Fibroblast of lung (primary cell): Measurements from ENCODE around the gene PATJ. TPM values are rescaled to one million over a fixed set of nuclear protein-coding genes. Genes with fewer than 3 reads are reported as not detected.

Source experiments
- DNase-seq, 2 donors: peaks; one replicate each; pipeline versions ENCODE4 v3.0.0 to v3.0.0-alpha.2; 2010; ENCODE audit warnings: low read depth in 2 of 2
- H2AFZ ChIP-seq: 2 replicates; pipeline ENCODE4 v1.5.1; 2012; ENCODE audit warnings: low read length, control low read depth, inconsistent platforms
- H3K27ac ChIP-seq: 2 replicates; pipeline ENCODE4 v1.5.1; 2011; ENCODE audit warnings: low read length, control low read depth; ENCODE audit not compliant: insufficient read depth
- H3K27me3 ChIP-seq: 2 replicates; pipeline ENCODE4 v1.5.1; 2011; ENCODE audit warnings: mild to moderate bottlenecking, low read length; ENCODE audit not compliant: control insufficient read depth, insufficient read depth
- H3K36me3 ChIP-seq: 2 replicates; pipeline ENCODE4 v1.5.1; 2011; ENCODE audit warnings: low read length; ENCODE audit not compliant: control insufficient read depth, insufficient read depth
- H3K4me1 ChIP-seq: 2 replicates; pipeline ENCODE4 v1.5.1; 2011; ENCODE audit warnings: low read length; ENCODE audit not compliant: control insufficient read depth, insufficient read depth; ENCODE audit errors: extremely low read depth
- H3K4me2 ChIP-seq: 2 replicates; pipeline ENCODE4 v1.5.1; 2011; ENCODE audit warnings: low read length, control low read depth; ENCODE audit not compliant: insufficient read depth; ENCODE audit errors: extremely low read depth
- H3K4me3 ChIP-seq, 4 experiments: fragments of 200-600 bp in 1 of 4; sonication (generic) in 1 of 4; replicated peaks in 1 of 4; 2 replicates each; pipeline ENCODE4 v1.5.1; 2011 to 2016; ENCODE audit warnings: low read length in 4 of 4, low read depth in 3 of 4, mild to moderate bottlenecking in 3 of 4, control low read depth in 2 of 4, inconsistent platforms in 1 of 4, mixed read lengths in 1 of 4; ENCODE audit not compliant: insufficient read depth in 1 of 4; ENCODE audit errors: control extremely low read depth in 1 of 4
- H3K79me2 ChIP-seq: 2 replicates; pipeline ENCODE4 v1.5.1; 2012; ENCODE audit warnings: mild to moderate bottlenecking, low read length, inconsistent platforms; ENCODE audit not compliant: control insufficient read depth, insufficient read depth
- H3K9ac ChIP-seq: 2 replicates; pipeline ENCODE4 v1.5.1; 2011; ENCODE audit warnings: mild to moderate bottlenecking, low read length, control low read depth; ENCODE audit not compliant: insufficient read depth
- H3K9me3 ChIP-seq: 2 replicates; pipeline ENCODE4 v1.5.1; 2012; ENCODE audit warnings: low read depth, low read length; ENCODE audit not compliant: control insufficient read depth, insufficient read depth
- H4K20me1 ChIP-seq: 2 replicates; pipeline ENCODE4 v1.5.1; 2011; ENCODE audit warnings: low read length; ENCODE audit not compliant: control insufficient read depth, insufficient read depth; ENCODE audit errors: extremely low read depth
- EZH2 ChIP-seq: IDR thresholded peaks from 2 replicates; pipeline ENCODE4 v1.5.1; 2012; ENCODE audit warnings: low read length, control low read depth, mild to moderate bottlenecking; ENCODE audit errors: missing control alignments
- polyA plus RNA-seq, 2 donors: library from polyadenylated mRNA; depleted of rRNA in 1 of 2; stranded (reverse) in 1 of 2; unstranded in 1 of 2; fragments of >200 nt; gene quantifications; 2 replicates each; pipeline ENCODE4 v1.2.1, GENCODE V29; 2011 to 2012; ENCODE audit warnings: missing spikeins in 1 of 2
- total RNA-seq: library from RNA; depleted of rRNA; stranded (reverse); fragments of >200 nt; gene quantifications from 2 replicates; pipeline ENCODE4 v1.2.1, GENCODE V29; 2014
- TF ChIP-seq, protein P1 (sequence below), 2 donors: IDR thresholded peaks in 1 of 2; conservative IDR thresholded peaks in 1 of 2; 1 replicate in 1 of 2; 2 replicates in 1 of 2; pipeline ENCODE4 v1.5.1; 2011 to 2012; ENCODE audit warnings: low read length in 2 of 2, control low read depth in 1 of 2, inconsistent platforms in 1 of 2, low read depth in 1 of 2, mild to moderate bottlenecking in 1 of 2

PATJ gene
- total and polyA plus RNA-seq, 2 donors (not counting 1 experiment from before 2014, with no cell fraction given), result 2.5 to 12.4 TPM

DNA sequence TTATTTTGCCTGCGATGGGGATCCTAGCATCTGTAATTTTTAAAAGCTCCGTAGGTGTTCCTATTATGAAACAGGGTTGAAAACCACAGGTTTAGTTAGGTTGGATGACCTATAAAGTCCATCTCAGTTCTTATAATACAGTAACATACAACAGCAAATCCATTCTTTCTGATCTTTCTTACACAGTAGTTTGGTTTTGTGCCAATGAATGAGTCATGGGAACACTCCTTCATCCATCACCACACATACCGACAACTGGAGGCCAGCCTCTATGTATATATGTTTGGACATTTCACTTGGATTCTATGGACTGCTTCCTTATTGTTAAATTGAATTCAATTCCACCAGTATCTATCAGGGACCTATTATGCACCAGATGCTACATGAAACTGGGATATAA lies 334.0 kb downstream of the PATJ start:
- no peaks in the 10 kb centered on the region for H3K36me3 ChIP-seq
- no peaks in the 10 kb centered on the region for H3K9me3 ChIP-seq
- DNase-seq, result peak; percentile 84 to 92
- no peaks in the 10 kb centered on the region for H3K4me1 ChIP-seq
- H3K4me3 ChIP-seq, result no peak overlapping the region
- H3K79me2 ChIP-seq, result no peaks in the 10 kb centered on the region
- no peaks in the 10 kb centered on the region for H3K27me3 ChIP-seq
- no peak overlapping the region for H3K4me2 ChIP-seq
- H3K9ac ChIP-seq, result no peak overlapping the region
- no peak overlapping the region for H2AFZ ChIP-seq
- H4K20me1 ChIP-seq, result no peaks in the 10 kb centered on the region
- no peak overlapping the region for H3K27ac ChIP-seq
- TF ChIP-seq, protein P1, sequence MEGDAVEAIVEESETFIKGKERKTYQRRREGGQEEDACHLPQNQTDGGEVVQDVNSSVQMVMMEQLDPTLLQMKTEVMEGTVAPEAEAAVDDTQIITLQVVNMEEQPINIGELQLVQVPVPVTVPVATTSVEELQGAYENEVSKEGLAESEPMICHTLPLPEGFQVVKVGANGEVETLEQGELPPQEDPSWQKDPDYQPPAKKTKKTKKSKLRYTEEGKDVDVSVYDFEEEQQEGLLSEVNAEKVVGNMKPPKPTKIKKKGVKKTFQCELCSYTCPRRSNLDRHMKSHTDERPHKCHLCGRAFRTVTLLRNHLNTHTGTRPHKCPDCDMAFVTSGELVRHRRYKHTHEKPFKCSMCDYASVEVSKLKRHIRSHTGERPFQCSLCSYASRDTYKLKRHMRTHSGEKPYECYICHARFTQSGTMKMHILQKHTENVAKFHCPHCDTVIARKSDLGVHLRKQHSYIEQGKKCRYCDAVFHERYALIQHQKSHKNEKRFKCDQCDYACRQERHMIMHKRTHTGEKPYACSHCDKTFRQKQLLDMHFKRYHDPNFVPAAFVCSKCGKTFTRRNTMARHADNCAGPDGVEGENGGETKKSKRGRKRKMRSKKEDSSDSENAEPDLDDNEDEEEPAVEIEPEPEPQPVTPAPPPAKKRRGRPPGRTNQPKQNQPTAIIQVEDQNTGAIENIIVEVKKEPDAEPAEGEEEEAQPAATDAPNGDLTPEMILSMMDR (conservative IDR thresholded peaks at IDR 0.05 in 1 of 2, IDR thresholded peaks at IDR 0.05 in 1 of 2; ENCODE audit: low read depth in 1 of 2, low read length in 2 of 2), result no peak
- no peak for TF ChIP-seq EZH2

DNA sequence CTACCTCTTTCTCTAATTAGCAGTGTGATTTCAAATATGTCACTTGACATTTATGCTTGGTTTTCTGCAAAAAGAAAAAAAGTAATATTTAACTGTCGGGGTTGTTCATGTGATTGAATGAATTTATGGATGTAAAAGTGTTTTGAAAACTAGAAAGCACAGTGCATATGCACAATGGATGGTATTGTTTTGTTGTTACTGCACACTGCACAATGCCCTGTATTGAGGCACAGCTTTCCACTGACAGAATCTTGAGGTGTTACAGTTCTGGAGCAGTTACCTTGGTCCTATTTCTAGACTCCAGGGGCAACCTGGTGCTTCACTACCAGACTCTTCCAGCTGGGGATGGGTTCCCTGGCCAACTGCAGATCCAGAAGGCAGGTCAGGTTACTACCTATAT lies 335.5 kb downstream of the PATJ start:
- H3K79me2 ChIP-seq, result no peaks in the 10 kb centered on the region
- no peaks in the 10 kb centered on the region for H3K9me3 ChIP-seq
- no peak overlapping the region for H3K9ac ChIP-seq
- no peak overlapping the region for H3K4me3 ChIP-seq
- H3K4me1 ChIP-seq, result no peaks in the 10 kb centered on the region
- H3K27ac ChIP-seq, result no peak overlapping the region
- no peaks in the 10 kb centered on the region for H3K36me3 ChIP-seq
- H2AFZ ChIP-seq, result no peak overlapping the region
- no peak overlapping the region for H3K4me2 ChIP-seq
- TF ChIP-seq, protein P1 (conservative IDR thresholded peaks at IDR 0.05 in 1 of 2, IDR thresholded peaks at IDR 0.05 in 1 of 2; ENCODE audit: low read depth in 1 of 2, low read length in 2 of 2), result no peak
- TF ChIP-seq EZH2, result no peak
- no peak for DNase-seq
- H4K20me1 ChIP-seq, result no peaks in the 10 kb centered on the region
- H3K27me3 ChIP-seq, result no peaks in the 10 kb centered on the region

DNA sequence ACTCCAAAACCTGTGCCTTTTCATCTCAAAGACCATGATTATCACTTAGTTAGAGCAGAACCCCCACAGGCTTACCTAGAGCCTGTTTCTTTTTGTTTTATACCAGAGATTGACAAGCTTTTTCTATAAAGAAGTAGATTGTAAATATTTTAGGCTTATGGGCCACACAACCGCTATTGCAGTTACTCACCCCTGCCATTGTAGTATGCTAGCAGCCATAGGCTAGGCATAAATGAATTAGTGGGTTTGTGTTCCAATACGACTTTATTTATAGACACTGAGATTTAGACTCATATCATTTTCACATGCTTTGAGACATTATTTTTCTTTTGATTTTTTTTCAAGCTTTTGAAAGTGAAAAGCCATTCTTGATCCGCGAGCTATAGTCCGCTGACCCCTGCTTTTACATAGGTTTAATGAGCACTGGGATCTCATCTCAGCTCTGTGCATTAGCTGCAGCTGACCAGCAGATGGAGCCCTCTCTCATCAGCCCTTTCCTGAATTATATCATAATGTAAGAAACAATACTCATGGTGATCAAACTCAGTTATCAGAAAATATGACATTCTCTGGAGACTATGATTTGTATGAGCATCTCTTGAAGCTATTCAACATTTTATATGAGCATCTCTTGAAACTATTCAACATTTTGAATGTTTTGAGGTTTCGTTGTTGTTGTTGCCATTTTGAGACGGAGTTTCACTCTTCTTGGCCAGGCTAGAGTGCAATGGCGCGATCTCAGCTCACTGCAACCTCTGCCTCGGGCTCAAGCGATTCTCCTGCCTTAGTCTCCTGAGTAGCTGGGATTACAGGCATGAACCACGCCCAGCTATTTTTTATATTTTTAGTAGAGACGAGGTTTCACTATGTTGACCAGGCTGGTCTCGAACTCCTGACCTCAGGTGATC lies 340.4 kb downstream of the PATJ start:
- H3K9me3 ChIP-seq, result no peaks in the 10 kb centered on the region
- H2AFZ ChIP-seq, result no peak overlapping the region
- no peaks in the 10 kb centered on the region for H3K4me1 ChIP-seq
- DNase-seq, result peak; percentile 15 to 56
- H3K27me3 ChIP-seq, result no peaks in the 10 kb centered on the region
- no peaks in the 10 kb centered on the region for H3K79me2 ChIP-seq
- H3K36me3 ChIP-seq, result no peaks in the 10 kb centered on the region
- no peak overlapping the region for H3K4me3 ChIP-seq
- H4K20me1 ChIP-seq, result no peaks in the 10 kb centered on the region
- TF ChIP-seq, protein P1 (conservative IDR thresholded peaks at IDR 0.05 in 1 of 2, IDR thresholded peaks at IDR 0.05 in 1 of 2; ENCODE audit: low read depth in 1 of 2, low read length in 2 of 2), result peak; percentile 98
- TF ChIP-seq EZH2, result no peak
- H3K4me2 ChIP-seq, result no peak overlapping the region
- no peak overlapping the region for H3K27ac ChIP-seq
- H3K9ac ChIP-seq, result no peak overlapping the region
